Neural progenitor cell (in vitro differentiated cells): Measurements from ENCODE around the gene GDF11. TPM values are rescaled to one million over a fixed set of nuclear protein-coding genes. Genes with fewer than 3 reads are reported as not detected.
A peak's percentile ranks its signal among the peaks of the same experiment; 100 is the strongest.

ENCODE experiments used
- DNase-seq: peaks from one replicate; pipeline ENCODE4 v3.0.0-alpha.2; 2016; ENCODE audit warnings: low spot score
- H2AFZ ChIP-seq: fragments of 200-600 bp; sonication (generic); replicated peaks from 2 replicates; pipeline ENCODE4 v1.6.1; 2016; ENCODE audit warnings: antibody characterized with exemption
- H3F3A ChIP-seq: fragments of 200-600 bp; sonication (generic); 2 replicates; pipeline ENCODE4 v1.6.1; 2016; ENCODE audit warnings: antibody characterized with exemption, low read depth
- H3K27ac ChIP-seq: fragments of 200-600 bp; sonication (generic); 2 replicates; pipeline ENCODE4 v1.5.1; 2016; ENCODE audit warnings: mild to moderate bottlenecking
- H3K27me3 ChIP-seq: fragments of 200-600 bp; sonication (generic); 2 replicates; pipeline ENCODE4 v1.6.1; 2016; ENCODE audit warnings: mild to moderate bottlenecking, moderate library complexity
- H3K36me3 ChIP-seq: fragments of 200-600 bp; sonication (generic); 2 replicates; pipeline ENCODE4 v1.5.1; 2016
- H3K4me1 ChIP-seq: fragments of 200-600 bp; sonication (generic); 2 replicates; pipeline ENCODE4 v1.6.1; 2016; ENCODE audit warnings: mixed run types
- H3K4me2 ChIP-seq: fragments of 200-600 bp; sonication (generic); 2 replicates; pipeline ENCODE4 v1.6.1; 2016
- H3K4me3 ChIP-seq: fragments of 200-600 bp; sonication (generic); 2 replicates; pipeline ENCODE4 v1.5.1; 2016
- H3K79me2 ChIP-seq: fragments of 200-600 bp; sonication (generic); 2 replicates; pipeline ENCODE4 v1.6.1; 2016; ENCODE audit warnings: low read depth
- H3K9ac ChIP-seq: fragments of 200-600 bp; sonication (generic); 2 replicates; pipeline ENCODE4 v1.6.1; 2016
- H3K9me3 ChIP-seq: fragments of 200-600 bp; sonication (generic); 2 replicates; pipeline ENCODE4 v1.5.1; 2016; ENCODE audit warnings: low read depth
- H4K20me1 ChIP-seq: fragments of 200-600 bp; sonication (generic); 2 replicates; pipeline ENCODE4 v1.6.1; 2016; ENCODE audit warnings: low read depth
- H3K27ac Mint-ChIP-seq: 3 replicates; pipeline ENCODE4 v1.8.0; 2021; ENCODE audit warnings: mixed read lengths
- H3K27me3 Mint-ChIP-seq: 2 replicates; pipeline ENCODE4 v1.8.0; 2022; ENCODE audit warnings: low read depth, mild to moderate bottlenecking, inconsistent platforms, moderate library complexity, mixed read lengths; ENCODE audit not compliant: insufficient read depth
- H3K36me3 Mint-ChIP-seq: 3 replicates; pipeline ENCODE4 v1.8.0; 2021; ENCODE audit warnings: mixed read lengths
- H3K4me1 Mint-ChIP-seq: 3 replicates; pipeline ENCODE4 v1.8.0; 2021; ENCODE audit warnings: mixed read lengths
- H3K4me3 Mint-ChIP-seq: 3 replicates; pipeline ENCODE4 v1.8.0; 2021; ENCODE audit warnings: mild to moderate bottlenecking, moderate library complexity, mixed read lengths
- H3K9me3 Mint-ChIP-seq: 3 replicates; pipeline ENCODE4 v1.8.0; 2020; ENCODE audit warnings: mixed read lengths
- CTCF ChIP-seq: fragments of 200-600 bp; sonication (generic); IDR thresholded peaks from 2 replicates; pipeline ENCODE4 v1.5.1; 2017; ENCODE audit warnings: antibody characterized with exemption, mild to moderate bottlenecking
- EZH2 ChIP-seq: fragments of 200-600 bp; sonication (generic); IDR thresholded peaks from 2 replicates; pipeline ENCODE4 v1.6.1; 2017; ENCODE audit warnings: antibody characterized with exemption, mild to moderate bottlenecking, moderate library complexity
- EZH2phosphoT487 ChIP-seq: fragments of 200-600 bp; sonication (generic); IDR thresholded peaks from 2 replicates; pipeline ENCODE4 v1.6.1; 2017; ENCODE audit warnings: antibody characterized with exemption
- total RNA-seq: library from RNA; depleted of rRNA; stranded (reverse); fragments of >200 nt; gene quantifications from 2 replicates; pipeline ENCODE4 v1.2.3, GENCODE V29; 2015; ENCODE audit warnings: low replicate concordance

Gene GDF11
- total RNA-seq, 1 donor from 2014 or later = 9.1 TPM

- Histone ChIP-seq H3K4me2 (peak overlapping the region; percentile 96), H3K36me3 (no peaks in the 10 kb centered on the region), H3K4me3 (peak overlapping the region; percentile 96), H3K9ac (peak overlapping the region; percentile 73), H3K9me3 (no peaks in the 10 kb centered on the region), H2AFZ (no peak overlapping the region), H3K79me2 (peaks cover 54% of the 10 kb centered on the region), H3F3A (peaks cover 49% of the 10 kb centered on the region), H4K20me1 (peaks cover 27% of the 10 kb centered on the region), H3K27ac (peak overlapping the region; percentile 91), H3K4me1 (peaks cover 29% of the 10 kb centered on the region), H3K27me3 (no peaks in the 10 kb centered on the region)
- H3K4me3 Mint-ChIP-seq = peak overlapping the region; percentile 97
- H3K4me1 Mint-ChIP-seq = peaks cover 42% of the 10 kb centered on the region
- peak overlapping the region; percentile 100 for H3K27ac Mint-ChIP-seq
- DNase-seq = peak; percentile 47
- peak; percentile 19 for TF ChIP-seq CTCF
- no peak for TF ChIP-seq EZH2
- H3K27me3 Mint-ChIP-seq = no peaks in the 10 kb centered on the region
- H3K9me3 Mint-ChIP-seq = peaks cover 2% of the 10 kb centered on the region
- H3K36me3 Mint-ChIP-seq = peaks cover 10% of the 10 kb centered on the region
Measured at GRCh38 chr12:55743406-55744339, 751 bp downstream of the GDF11 start.

DNA sequence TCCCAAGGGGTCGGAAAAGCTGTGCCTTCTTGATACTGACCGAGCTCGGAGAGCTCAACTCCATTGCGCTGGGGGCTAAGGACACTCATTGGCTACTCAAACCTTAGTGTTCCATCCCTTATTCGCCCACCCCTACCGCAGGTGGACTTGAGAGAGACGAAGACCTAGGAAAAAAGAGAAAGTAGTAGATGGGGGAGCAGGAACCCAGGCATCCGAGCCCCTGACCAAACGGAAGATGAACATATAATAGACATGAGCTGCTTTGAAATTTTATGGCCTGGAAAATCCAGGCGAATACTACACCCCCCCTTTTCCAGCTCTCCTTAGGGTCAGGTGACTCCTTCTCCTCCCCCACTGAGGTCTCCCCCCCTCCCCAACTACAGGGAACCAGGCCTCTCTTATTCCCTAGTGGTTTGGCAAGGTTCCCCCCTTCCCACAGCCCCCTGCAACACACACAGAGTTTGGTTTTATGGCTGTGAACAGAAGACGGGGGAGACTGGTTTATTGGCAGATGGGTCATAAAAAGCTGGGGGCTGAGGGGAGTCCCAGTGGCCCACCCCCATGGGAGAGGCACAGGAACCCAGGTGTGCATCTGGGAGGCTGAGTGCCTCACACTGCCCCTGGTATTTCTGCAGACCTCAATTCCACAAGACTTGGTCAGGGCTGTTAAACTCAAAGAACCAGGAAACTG, 1.6 kb downstream of the GDF11 start:
- peaks cover 35% of the 10 kb centered on the region for H4K20me1 ChIP-seq
- peaks cover 49% of the 10 kb centered on the region for H3F3A ChIP-seq
- H3K27ac ChIP-seq = peak overlapping the region; percentile 91
- H3K27me3 ChIP-seq = no peaks in the 10 kb centered on the region
- peak overlapping the region; percentile 100 for H3K27ac Mint-ChIP-seq
- no peaks in the 10 kb centered on the region for H3K27me3 Mint-ChIP-seq
- H3K4me1 Mint-ChIP-seq = peaks cover 49% of the 10 kb centered on the region
- H3K79me2 ChIP-seq = peaks cover 62% of the 10 kb centered on the region
- peak overlapping the region; percentile 96 for H3K4me2 ChIP-seq
- peak overlapping the region; percentile 73 for H3K9ac ChIP-seq
- H3K4me1 ChIP-seq = peaks cover 29% of the 10 kb centered on the region
- no peak overlapping the region for H2AFZ ChIP-seq
- peak overlapping the region; percentile 96 for H3K4me3 ChIP-seq
- no peaks in the 10 kb centered on the region for H3K9me3 ChIP-seq
- peak; percentile 38 for DNase-seq
- H3K9me3 Mint-ChIP-seq = peaks cover 2% of the 10 kb centered on the region
- peak overlapping the region; percentile 97 for H3K4me3 Mint-ChIP-seq
- no peaks in the 10 kb centered on the region for H3K36me3 ChIP-seq
- TF ChIP-seq CTCF (no peak), EZH2 (no peak), EZH2phosphoT487 (no peak)
- H3K36me3 Mint-ChIP-seq = peaks cover 18% of the 10 kb centered on the region

DNA sequence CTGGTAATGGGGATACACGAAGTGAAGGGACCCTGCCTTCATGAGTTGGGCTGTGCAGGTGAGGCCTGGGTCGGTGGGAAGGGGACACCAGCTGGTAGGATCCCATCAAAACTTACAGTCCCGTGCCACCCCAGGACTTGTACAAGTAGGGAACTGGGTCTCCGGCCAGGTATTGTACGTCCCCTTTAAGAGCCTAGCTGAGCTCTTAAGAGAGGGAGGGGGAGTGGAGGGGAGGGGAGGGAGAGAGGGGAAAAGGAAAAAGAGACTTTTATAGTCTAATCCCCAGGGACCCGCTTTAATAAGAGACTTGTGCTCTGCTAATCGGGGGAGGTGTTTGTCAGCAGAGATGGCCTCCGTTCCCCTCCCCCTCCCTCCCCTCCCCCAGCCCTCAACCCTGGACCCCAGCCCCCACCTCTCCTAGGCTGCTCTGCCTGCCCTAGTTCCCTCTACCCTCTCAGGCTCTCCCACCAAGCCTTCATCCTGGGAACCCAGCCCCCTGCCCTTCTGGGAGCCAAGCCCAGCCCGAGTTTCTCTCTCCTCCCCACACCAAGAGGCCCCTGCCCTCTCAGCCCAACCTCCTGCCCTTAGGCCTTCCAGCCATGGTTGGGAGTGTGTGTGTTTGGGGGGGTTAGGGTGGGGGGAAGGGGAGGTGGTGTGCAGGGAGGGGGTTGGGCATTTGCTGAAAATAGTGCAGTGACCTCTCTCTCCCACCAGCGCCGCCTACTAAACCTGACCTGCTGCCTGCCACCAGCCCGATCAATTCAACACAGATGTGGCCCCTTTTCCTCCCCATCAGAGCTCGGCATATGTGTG, 2.6 kb downstream of the GDF11 start:
- H3K4me3 ChIP-seq = peak overlapping the region; percentile 96
- H2AFZ ChIP-seq = no peak overlapping the region
- H3K4me1 ChIP-seq = peaks cover 29% of the 10 kb centered on the region
- no peaks in the 10 kb centered on the region for H3K9me3 ChIP-seq
- peak; percentile 34 for TF ChIP-seq CTCF
- no peak for TF ChIP-seq EZH2phosphoT487
- H3K79me2 ChIP-seq = peaks cover 64% of the 10 kb centered on the region
- peak overlapping the region; percentile 100 for H3K27ac Mint-ChIP-seq
- no peaks in the 10 kb centered on the region for H3K36me3 ChIP-seq
- no peaks in the 10 kb centered on the region for H3K27me3 Mint-ChIP-seq
- peaks cover 46% of the 10 kb centered on the region for H4K20me1 ChIP-seq
- peaks cover 23% of the 10 kb centered on the region for H3K36me3 Mint-ChIP-seq
- H3K27ac ChIP-seq = peak overlapping the region; percentile 91
- no peaks in the 10 kb centered on the region for H3K27me3 ChIP-seq
- peak overlapping the region; percentile 96 for H3K4me2 ChIP-seq
- peaks cover 2% of the 10 kb centered on the region for H3K9me3 Mint-ChIP-seq
- peak overlapping the region; percentile 97 for H3K4me3 Mint-ChIP-seq
- DNase-seq = peak; percentile 96
- peaks cover 51% of the 10 kb centered on the region for H3F3A ChIP-seq
- peaks cover 51% of the 10 kb centered on the region for H3K4me1 Mint-ChIP-seq
- H3K9ac ChIP-seq = peak overlapping the region; percentile 28
